GM10248 (cell line): ENCODE results near the gene EPS8L1.
"Not testable (repeated sequence)": the region's sequence is repeated elsewhere in the genome, so short reads cannot be mapped to it uniquely, and the experiment has no call there.

ENCODE experiments used
- CTCF ChIA-PET: fragments of 300-600 bp; sonication (Branson Sonifier 250); formaldehyde crosslinking; extraction: SDS; loops from one replicate; lab custom pipeline; 2021; ENCODE audit warnings: antibody characterized with exemption; lab: Yijun Ruan, JAX
- POLR2A ChIA-PET: fragments of 350-650 bp; sonication (Branson Sonifier 250); formaldehyde crosslinking; extraction: SDS; loops from one replicate; lab custom pipeline; 2020; ENCODE audit warnings: antibody characterized with exemption; lab: Yijun Ruan, JAX
- DNase-seq: peaks from one replicate; pipeline ENCODE4 v3.0.0; 2012; ENCODE audit errors: extremely low spot score
- TF ChIP-seq, protein P1 (sequence below): IDR thresholded peaks from 2 replicates; pipeline ENCODE4 v1.5.1; 2012; ENCODE audit warnings: mild to moderate bottlenecking, low read depth; ENCODE audit errors: extremely low read depth, missing control alignments, control extremely low read depth

Gene EPS8L1

DNA sequence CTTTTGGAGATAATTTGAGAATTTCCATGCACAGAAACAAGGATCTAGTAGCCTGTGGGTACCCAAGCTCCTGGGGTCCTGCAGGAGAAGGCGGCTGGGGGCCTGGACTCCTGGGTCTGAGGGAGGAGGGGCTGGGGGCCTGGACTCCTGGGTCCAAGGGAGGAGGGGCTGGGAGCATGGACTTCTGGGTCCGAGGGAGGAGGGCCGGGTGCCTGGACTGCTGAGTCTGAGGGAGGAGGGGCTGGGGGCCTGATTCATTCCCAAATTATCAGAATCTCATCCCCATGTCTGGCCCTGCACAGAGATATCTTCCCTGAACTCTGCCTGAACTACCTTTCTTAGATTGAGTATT lies 12.2 kb upstream of the EPS8L1 start:
- no peak for DNase-seq
- ChIA-PET POLR2A (interaction anchor here (1.2 kb wide), 1 partner anchor 653 kb away, joined by 3 read pairs; no protein-coding TSS in a partner anchor), CTCF (interaction anchor here (1.0 to 1.5 kb wide), 3 partner anchors 17 to 440 kb away, joined by 3 to 5 read pairs (median 3); no protein-coding TSS in a partner anchor)
- TF ChIP-seq, protein P1, sequence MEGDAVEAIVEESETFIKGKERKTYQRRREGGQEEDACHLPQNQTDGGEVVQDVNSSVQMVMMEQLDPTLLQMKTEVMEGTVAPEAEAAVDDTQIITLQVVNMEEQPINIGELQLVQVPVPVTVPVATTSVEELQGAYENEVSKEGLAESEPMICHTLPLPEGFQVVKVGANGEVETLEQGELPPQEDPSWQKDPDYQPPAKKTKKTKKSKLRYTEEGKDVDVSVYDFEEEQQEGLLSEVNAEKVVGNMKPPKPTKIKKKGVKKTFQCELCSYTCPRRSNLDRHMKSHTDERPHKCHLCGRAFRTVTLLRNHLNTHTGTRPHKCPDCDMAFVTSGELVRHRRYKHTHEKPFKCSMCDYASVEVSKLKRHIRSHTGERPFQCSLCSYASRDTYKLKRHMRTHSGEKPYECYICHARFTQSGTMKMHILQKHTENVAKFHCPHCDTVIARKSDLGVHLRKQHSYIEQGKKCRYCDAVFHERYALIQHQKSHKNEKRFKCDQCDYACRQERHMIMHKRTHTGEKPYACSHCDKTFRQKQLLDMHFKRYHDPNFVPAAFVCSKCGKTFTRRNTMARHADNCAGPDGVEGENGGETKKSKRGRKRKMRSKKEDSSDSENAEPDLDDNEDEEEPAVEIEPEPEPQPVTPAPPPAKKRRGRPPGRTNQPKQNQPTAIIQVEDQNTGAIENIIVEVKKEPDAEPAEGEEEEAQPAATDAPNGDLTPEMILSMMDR = no peak

DNA sequence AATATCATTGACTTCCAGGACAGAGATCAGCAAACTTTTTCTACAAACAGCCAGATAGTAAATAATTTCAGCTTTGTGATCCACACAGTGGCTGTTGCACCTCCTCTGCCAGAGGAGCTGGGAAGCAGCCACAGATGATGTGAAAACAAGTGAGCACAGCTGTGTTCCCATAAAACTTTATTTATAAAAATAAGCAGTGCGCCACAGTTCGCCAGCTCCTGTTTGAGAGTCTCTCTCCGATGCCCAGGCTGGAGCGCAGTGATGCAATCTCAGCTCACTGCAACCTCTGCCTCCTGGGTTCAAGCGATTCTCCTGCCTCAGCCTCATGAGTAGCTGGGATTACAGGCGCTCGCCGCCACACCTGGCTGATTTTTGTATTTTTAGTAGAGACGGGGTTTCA lies 10.2 kb upstream of the EPS8L1 start:
- DNase-seq, POLR2A ChIA-PET: not testable (repeated sequence)
- CTCF ChIA-PET = interaction anchor here (0.9 to 1.1 kb wide), 2 partner anchors 23 to 24 kb away, joined by 3 to 4 read pairs; no protein-coding TSS in a partner anchor

DNA sequence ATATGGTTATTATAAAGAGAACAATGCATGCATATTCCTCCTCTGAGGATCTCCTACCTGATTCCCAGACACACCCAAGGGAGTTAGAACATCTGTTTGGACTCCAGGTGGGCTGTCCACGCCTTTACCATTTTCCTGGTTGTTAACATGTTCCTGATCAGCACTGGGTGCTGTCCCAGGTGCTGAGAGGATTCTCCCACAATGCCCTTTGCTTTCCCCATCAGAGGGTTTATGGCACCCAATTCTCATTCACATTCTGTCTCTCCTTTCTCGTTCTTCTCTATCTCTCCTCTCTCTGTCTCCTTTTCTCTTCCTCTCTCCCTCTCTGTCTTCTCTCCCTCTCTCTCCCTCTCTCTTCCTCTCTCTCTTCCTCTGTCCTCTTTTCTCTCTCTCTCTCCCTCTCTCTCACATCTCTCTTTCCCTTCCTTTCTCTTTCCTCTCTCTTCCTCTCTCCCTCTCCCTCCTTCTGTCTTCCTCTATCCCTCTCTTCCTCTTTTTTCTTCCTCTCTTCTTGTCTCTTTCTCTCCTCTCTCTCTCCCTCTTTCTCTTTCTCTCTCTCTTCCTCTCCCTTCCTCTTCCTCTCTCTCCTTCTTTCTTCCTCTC lies 9.5 kb upstream of the EPS8L1 start:
- DNase-seq = no peak
- ChIA-PET CTCF (interaction anchor here (0.9 to 1.1 kb wide), 2 partner anchors 22 to 23 kb away, joined by 3 to 4 read pairs; no protein-coding TSS in a partner anchor), POLR2A (no interaction called here)
- TF ChIP-seq, protein P1 = no peak

DNA sequence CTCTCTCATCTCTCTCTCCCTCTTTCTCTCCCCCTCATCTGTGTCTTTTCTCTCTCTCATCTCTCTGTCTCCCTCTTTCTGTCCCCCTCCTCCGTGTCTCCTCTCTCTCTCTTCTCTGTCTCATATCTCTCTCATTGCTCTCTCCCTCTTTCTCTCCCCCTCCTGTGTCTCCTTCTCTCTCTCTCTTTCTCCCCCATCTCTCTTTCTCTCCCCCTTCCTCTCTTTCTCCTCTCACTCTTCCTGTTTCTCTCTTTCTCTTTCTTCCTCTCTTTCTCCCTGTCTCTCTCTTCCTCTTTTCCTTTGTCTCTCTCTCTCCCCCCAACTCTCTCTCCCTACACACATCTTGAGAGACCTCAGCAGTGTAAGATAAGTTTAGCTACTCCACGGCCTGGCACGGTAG lies 7.8 kb upstream of the EPS8L1 start:
- DNase-seq = no peak
- TF ChIP-seq, protein P1 = no peak
- POLR2A ChIA-PET = interaction anchor here (0.5 kb wide), 1 partner anchor 606 kb away, joined by 4 read pairs; no protein-coding TSS in a partner anchor
- CTCF ChIA-PET = interaction anchor here (1.2 kb wide), 1 partner anchor 8 kb away, joined by 4 read pairs; no protein-coding TSS in a partner anchor

DNA sequence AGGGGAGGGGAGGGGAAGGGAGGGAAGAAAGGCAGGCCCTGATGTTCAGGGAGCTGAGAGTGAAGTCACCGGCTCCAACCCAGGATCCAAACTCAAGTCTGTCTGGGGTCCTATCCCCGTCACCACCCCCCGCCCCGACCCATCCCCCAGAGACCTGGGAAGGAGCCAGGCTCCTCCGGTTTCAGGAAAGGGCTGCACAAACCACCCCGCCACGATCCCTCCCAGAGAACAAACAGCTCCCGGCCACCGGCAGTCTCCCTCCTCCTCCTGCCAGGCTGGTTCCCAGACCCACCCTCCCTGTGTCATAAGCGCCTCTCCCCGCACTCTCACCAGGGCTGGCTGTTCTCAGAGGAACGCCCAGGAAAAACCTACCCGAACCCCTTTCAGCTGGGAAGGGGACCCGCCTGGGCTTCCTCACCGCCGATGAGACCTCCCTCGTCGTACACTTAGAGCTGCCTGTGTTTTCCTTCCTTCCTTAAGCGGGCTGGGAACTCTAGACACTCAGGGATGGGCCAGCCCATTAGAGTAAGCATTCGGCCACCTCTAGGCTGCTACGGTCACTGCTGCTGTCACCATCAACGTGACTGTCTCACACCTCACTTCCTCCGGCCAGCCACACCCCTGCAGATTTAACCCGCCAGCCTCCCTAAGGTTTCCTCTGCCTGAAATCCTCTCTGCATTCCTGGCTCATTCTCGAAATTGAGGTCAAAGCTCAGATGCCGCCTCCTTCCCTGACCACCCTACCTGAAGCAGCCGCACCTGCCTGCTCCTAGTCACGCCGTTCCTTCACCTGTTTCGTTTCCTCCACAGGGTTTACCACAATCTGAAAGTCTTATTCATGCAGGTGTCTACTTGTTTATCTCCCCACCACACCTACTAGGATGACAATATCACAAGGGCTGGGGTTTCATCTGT lies 6.5 kb upstream of the EPS8L1 start:
- CTCF ChIA-PET = interaction anchor here (1.2 to 2.0 kb wide), 2 partner anchors 9 to 19 kb away, joined by 4 read pairs; no protein-coding TSS in a partner anchor
- no peak for DNase-seq
- POLR2A ChIA-PET = interaction anchor here (0.6 kb wide), 1 partner anchor 1050 kb away, joined by 4 read pairs; no protein-coding TSS in a partner anchor

DNA sequence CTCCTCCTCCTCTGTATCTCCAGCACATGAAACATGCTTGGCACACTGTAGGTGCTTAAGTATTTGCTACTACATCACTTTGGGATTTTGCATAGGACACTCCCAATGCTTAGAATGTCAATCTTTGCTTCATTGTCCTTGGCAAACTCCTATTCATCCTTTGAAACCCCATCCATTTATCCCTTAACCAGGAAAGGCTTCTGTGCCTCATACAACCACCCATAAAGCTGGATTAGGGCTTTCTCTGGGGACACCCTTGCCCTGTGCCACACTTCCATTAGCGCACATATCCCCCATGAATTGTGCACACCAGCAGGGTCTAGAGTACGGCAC lies 5.8 kb upstream of the EPS8L1 start:
- TF ChIP-seq, protein P1 = no peak
- no peak for DNase-seq
- POLR2A ChIA-PET = interaction anchor here (0.6 kb wide), 1 partner anchor 1049 kb away, joined by 4 read pairs; no protein-coding TSS in a partner anchor
- CTCF ChIA-PET = interaction anchor here (2.0 kb wide), 1 partner anchor 19 kb away, joined by 4 read pairs; no protein-coding TSS in a partner anchor

More for the DNA sequence above, 6.5 kb upstream of the EPS8L1 start:
- TF ChIP-seq, protein P1 = no peak
